ENCODE data around the gene DCAF12L2.

DCAF12L2 gene

GRCh38 chrX:126164689-126165400 is 1.2 kb downstream of the DCAF12L2 start:
- no peak overlapping the region for H3K4me3 ChIP-seq (ENCODE audit: low read depth, low read length)
- TF ChIP-seq CTCF (IDR thresholded peaks at IDR 0.05; ENCODE audit: low read depth, low read length) (no peak), MYC (IDR thresholded peaks at IDR 0.05; ENCODE audit: low read depth, low read length) (no peak), MAX (IDR thresholded peaks at IDR 0.05; ENCODE audit: low read depth, low read length) (no peak), POLR2A (IDR thresholded peaks at IDR 0.05; ENCODE audit: extremely low read depth, insufficient read length) (no peak)
- no peak for DNase-seq (ENCODE audit: low read depth)

- H3K4me3 ChIP-seq (ENCODE audit: low read depth, low read length): no peak overlapping the region
- DNase-seq (ENCODE audit: low read depth): no peak
- TF ChIP-seq CTCF (IDR thresholded peaks at IDR 0.05; ENCODE audit: low read depth, low read length) (no peak), MAX (IDR thresholded peaks at IDR 0.05; ENCODE audit: low read depth, low read length) (no peak), POLR2A (IDR thresholded peaks at IDR 0.05; ENCODE audit: extremely low read depth, insufficient read length) (no peak), MYC (IDR thresholded peaks at IDR 0.05; ENCODE audit: low read depth, low read length) (no peak)
Observed at GRCh38 chrX:126164226-126164625, 1.9 kb downstream of the DCAF12L2 start.

GRCh38 chrX:126141014-126141413 is 25.1 kb downstream of the DCAF12L2 start:
- no peak for DNase-seq (ENCODE audit: low read depth)
- H3K4me3 ChIP-seq (ENCODE audit: low read depth, low read length): no peak overlapping the region
- TF ChIP-seq CTCF (IDR thresholded peaks at IDR 0.05; ENCODE audit: low read depth, low read length) (no peak), MYC (IDR thresholded peaks at IDR 0.05; ENCODE audit: low read depth, low read length) (no peak), POLR2A (IDR thresholded peaks at IDR 0.05; ENCODE audit: extremely low read depth, insufficient read length) (no peak), MAX (IDR thresholded peaks at IDR 0.05; ENCODE audit: low read depth, low read length) (no peak)

- peak; percentile 22 for DNase-seq (ENCODE audit: low read depth)
Observed at GRCh38 chrX:126137899-126138298, 28.2 kb downstream of the DCAF12L2 start.

GRCh38 chrX:126124721-126125120 is 41.4 kb downstream of the DCAF12L2 start:
- no peak overlapping the region for H3K4me3 ChIP-seq (ENCODE audit: low read depth, low read length)
- TF ChIP-seq MAX (IDR thresholded peaks at IDR 0.05; ENCODE audit: low read depth, low read length): no peak
- no peak for TF ChIP-seq MYC (IDR thresholded peaks at IDR 0.05; ENCODE audit: low read depth, low read length)
- TF ChIP-seq POLR2A (IDR thresholded peaks at IDR 0.05; ENCODE audit: extremely low read depth, insufficient read length): no peak
- no peak for TF ChIP-seq CTCF (IDR thresholded peaks at IDR 0.05; ENCODE audit: low read depth, low read length)
- DNase-seq (ENCODE audit: low read depth): no peak

More at GRCh38 chrX:126137899-126138298, 28.2 kb downstream of the DCAF12L2 start:
- no peak for TF ChIP-seq MAX (IDR thresholded peaks at IDR 0.05; ENCODE audit: low read depth, low read length)
- TF ChIP-seq CTCF (IDR thresholded peaks at IDR 0.05; ENCODE audit: low read depth, low read length): peak; percentile 51
- H3K4me3 ChIP-seq (ENCODE audit: low read depth, low read length): no peak overlapping the region

Data from NB4 (cell line).